Right renal cortex interstitium (tissue), 3 donors: ENCODE data around the gene POLR1A. TPM values are rescaled to one million over a fixed set of nuclear protein-coding genes. Genes with fewer than 3 reads are reported as not detected.

Experiments used
- DNase-seq, 3 donors: peaks; one replicate each; pipeline ENCODE4 v3.0.0-alpha.2; 2013; ENCODE audit warnings: low read depth in 3 of 3, low spot score in 2 of 3
- polyA plus RNA-seq, 3 donors: library from polyadenylated mRNA; unstranded; fragments of 120-200 nt; gene quantifications; one replicate each; pipeline ENCODE4 v1.2.1, GENCODE V29; 2013; ENCODE audit not compliant: insufficient read length in 3 of 3

POLR1A gene
- polyA plus RNA-seq, 3 donors, result 17.8 to 20.6 (median 19.9) TPM

GRCh38 chr2:85987266-85988174 is 118.2 kb downstream of the POLR1A start:
- DNase-seq, result no peak

DNA sequence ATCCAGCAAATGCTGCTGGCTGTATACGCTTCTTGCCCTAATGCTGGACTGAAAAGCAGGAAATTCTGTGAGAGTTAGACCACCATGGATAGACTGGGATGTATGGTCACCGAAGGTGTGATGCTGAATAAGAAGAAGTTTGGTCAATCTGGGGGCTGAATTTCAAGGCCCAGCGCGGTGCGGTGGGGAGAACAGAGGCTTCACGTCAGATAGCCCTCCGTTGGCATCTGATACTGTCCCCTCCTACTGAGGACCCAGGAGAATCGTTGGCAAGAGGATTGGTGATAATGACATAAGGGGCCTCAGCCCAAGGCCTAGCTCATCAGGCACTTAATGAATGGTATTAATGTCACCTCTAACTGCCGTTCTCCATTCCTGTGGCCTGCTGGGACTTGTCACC is 119.6 kb downstream of the POLR1A start:
- no peak for DNase-seq

GRCh38 chr2:85984788-85985187 is 120.9 kb downstream of the POLR1A start:
- no peak for DNase-seq

DNA sequence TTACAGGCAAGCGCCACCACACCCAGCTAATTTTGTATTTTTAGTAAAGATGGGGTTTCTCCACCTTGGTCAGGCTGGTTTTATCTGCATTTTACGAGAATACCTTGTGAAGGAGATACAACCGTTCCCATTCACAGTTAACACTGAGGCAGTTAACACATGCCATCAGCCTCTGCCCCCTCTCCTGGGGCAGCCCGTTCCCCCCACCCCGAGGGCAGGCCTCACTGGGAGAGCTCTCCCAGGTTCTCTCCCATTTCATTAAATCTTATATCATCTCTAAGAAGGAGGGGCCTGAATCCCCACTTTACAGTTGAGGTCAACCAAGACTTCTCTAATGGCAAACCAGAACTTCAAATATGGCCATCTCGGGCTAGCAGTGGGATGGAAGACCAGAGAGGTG is 121.9 kb downstream of the POLR1A start:
- DNase-seq, result no peak

DNA sequence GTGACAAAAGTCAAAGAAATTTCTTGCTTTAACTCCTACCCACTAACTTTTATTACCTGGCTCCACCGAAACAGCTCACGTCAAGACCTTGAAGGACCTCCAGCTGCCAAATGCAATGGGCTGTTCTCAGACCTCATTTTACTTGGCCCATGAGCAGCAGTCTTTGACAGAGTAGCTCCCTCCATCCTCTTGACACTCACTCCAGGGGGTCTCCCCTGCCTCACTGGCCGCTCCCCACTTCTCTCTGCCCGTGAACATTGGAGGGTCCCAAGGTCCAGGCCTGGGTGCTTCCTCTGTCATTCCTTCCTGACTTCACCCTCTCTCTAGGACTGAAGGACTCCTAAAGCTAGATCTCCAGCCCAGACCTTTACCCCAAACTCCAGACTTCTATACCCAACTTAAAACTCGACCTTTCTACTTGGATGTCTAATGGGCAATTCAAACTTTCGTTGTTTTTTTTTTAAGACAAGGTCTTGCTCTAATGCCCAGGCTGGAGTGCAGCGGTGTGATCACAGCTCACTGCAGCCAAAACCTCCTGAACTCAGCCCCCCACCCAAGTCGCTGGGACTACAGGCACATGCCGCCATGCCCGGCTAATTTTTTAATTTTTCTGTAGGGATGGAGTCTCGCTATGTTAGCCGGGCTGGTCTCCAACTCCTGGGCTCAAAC is 124.0 kb downstream of the POLR1A start:
- no peak for DNase-seq

DNA sequence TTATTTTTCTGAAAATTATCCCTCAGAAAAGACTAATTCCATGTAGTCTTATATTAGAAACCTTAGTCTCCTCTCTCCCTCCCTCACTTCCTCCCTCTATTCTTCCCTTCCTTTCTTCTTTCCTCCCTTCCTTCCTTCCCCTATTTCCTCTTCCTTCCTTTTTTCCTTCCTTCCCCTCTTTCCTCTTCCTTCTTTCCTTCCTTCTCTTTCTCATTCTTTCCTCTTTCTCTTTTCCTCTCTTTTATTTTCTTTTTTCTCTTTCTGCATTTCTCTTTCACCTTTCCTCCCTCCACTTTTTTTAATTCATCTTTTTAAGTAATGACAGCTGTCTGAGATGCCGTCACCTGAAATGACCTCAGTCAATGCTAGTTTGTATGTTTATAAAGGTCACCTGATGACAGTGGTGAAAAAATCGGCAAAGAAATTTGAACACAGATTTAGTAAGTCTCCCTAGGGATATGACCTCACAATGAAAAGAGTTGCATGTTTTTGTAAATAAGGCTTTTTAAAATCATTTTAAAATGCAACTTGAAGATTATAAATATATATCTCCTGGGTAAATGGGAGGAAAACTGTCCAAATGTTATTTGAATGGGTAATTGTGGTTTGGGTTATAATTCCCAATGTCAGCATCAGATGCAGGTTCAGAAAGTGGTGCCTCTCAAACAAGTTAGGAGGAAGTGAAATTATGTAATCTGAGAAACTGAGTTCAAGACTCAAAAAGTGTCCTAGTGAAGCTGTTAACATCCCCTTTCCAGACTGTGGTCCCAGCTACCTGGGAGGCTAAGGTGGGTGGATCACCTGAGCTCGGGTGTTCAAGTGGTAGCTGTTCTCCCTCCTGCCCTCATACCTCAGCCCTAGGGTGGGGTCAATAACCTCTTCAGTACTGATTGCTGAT is 126.6 kb downstream of the POLR1A start:
- DNase-seq, result no peak

DNA sequence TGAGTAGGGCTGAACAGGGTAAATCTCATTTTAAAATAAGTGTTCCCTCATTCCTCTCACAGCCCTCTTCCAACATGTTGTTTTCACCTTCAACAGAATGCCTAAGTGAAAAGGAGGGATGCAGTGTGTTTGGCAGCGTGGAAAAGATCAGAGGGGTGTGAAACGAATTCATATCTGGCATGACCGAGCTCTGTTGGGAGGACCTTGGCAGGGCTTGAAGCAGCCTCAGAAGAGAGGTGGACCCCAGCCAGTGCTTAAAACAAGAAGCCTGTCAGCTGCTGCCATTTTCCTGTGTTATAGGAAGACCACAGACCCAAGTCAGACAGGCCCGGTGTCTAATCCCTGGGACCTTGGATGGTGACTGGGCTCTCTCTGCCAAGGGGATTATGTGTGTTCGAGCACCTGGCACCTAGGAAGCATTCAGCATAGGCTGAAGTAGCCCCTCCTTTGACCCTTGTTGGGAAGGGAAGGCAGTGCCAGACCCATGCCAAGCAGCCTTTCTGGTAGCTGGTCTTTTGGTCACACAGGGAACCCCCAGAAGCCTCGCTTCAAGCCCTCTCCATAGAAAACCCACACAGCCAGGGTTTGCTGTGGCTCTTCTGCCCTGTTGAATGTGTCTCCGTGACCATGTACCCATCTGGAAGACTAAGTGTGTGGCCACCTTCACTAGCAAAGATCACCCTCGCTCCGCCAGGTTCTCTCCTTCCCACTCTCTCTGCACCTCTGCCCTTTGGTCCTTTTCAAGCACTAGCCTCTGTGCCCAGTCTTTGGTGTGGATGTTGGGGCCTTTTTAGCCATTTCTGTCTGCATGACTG is 129.4 kb downstream of the POLR1A start:
- no peak for DNase-seq

DNA sequence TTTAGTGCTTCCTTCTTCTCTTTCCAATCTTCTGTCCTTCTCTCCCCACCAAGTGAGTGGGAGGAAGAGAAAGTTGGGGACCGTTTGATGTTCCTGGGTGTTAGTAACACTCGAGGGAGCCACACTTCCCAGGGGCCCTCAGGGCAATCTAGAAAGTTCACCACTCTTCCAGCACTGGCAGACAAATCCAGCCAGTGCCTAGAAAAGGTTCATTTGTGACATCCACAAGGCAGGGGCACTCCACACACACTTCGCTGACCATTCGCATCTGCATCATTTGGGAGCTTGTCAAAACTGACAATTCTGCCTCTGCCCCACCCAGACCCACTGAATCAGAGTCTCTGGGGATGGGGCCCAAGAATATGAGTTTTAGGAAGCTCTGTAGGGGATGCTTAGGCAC is 130.1 kb downstream of the POLR1A start:
- no peak for DNase-seq

- DNase-seq, result no peak
Observed at GRCh38 chr2:85974390-85974789, 131.3 kb downstream of the POLR1A start.

DNA sequence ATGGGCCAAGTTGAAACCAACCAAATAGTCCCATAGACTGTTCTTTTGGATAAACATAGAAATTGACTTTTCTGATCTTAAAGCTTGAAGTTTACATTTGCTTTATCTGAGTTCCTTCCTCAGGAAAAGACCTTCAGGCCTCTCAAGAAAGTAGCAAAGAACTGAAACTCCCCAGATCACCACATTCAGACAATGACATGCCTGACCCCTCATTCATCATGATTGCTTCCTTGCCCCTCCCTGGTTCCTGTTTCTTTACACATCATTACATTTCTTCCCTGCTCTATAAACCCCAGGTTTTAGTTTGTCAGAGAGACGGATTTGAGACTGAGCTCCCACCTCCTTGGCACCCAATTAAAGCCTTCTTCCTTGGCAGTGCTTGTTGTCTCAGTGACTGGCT is 133.3 kb downstream of the POLR1A start:
- no peak for DNase-seq

DNA sequence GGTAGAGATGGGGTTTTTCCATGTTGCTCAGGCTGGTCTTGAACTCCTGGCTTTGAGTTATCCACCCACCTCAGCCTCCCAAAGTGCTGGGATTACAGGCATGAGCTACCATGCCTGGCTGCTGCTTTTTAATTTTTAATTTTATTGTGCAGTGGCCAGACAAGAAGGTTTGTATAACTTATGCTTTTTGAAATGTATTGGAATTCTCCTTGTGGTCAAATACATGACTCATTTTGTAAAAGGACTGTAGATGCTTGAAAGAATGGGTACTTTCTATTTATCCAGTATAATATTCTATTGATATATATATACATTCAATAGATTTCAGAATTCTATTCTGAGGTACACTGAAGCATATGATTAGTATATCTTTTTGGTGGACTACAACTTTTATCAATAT is 134.3 kb downstream of the POLR1A start:
- no peak for DNase-seq

Other genes starting within 250 kb of the POLR1A start
- 10 to 100 TPM in 1 of 3 donors, 1 to 10 TPM in 2; 8.9 to 10.4 (median 9.0) TPM for gene ST3GAL5, start 216.9 kb downstream of the POLR1A start, polyA plus RNA-seq
- 100 to 1,000 TPM; 118 to 144 (median 138) TPM for gene PTCD3, start 349 bp upstream of the POLR1A start, polyA plus RNA-seq
- 100 to 1,000 TPM; 115 to 117 (median 116) TPM for gene IMMT, start 89.6 kb upstream of the POLR1A start, polyA plus RNA-seq
- 10 to 100 TPM; 52.4 to 60.9 (median 57.9) TPM for gene MRPL35, start 93.6 kb upstream of the POLR1A start, polyA plus RNA-seq
- 1 to 10 TPM; 3.0 to 3.3 (median 3.0) TPM for gene REEP1, start 231.7 kb upstream of the POLR1A start, polyA plus RNA-seq